HT-29 (cell line): ENCODE results near the gene ACKR1. TPM values are rescaled to one million over a fixed set of nuclear protein-coding genes. Genes with fewer than 3 reads are reported as not detected.

Source experiments
- DNase-seq: peaks from one replicate; pipeline ENCODE4 v3.0.0-alpha.2; 2015; ENCODE audit warnings: low spot score
- small RNA-seq: library from RNA; depleted of rRNA; stranded (forward); fragments of <200 nt; gene quantifications from one replicate; pipeline ENCODE3, GENCODE V24; 2014
- total RNA-seq: library from RNA; depleted of rRNA; stranded (reverse); fragments of >200 nt; shearing (Covaris generic); gene quantifications from 2 replicates; pipeline ENCODE4 v1.2.3, GENCODE V29; 2014; rRNA removed

ACKR1 gene
- total RNA-seq, 1 experiment from 2014 or later, result not detected

- no peak for DNase-seq
These were observed 14.3 kb downstream of the ACKR1 start for GRCh38 chr1:159218649-159219636.

GRCh38 chr1:159222075-159222865 is 17.6 kb downstream of the ACKR1 start:
- no peak for DNase-seq

DNA sequence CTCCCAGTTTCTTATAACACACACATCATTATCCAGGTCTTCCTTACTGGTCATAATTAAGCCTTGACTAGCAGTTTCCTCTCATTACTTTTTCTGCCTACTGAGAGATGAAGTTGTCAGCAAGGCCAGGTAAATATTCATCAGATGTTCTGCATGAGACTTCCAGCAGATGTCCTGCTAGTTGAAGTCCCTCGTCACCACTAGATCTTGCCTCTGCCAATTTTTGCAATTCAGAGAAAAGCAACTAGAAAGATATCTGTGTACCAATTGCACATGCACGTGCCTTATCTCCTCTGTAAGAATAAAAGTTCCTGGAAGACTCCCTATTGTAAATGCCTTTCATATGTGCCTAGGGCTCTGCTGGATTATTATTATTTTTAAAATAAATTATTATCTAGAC is 18.3 kb downstream of the ACKR1 start:
- no peak for DNase-seq

GRCh38 chr1:159228554-159228953 is 23.9 kb downstream of the ACKR1 start:
- DNase-seq, result no peak

GRCh38 chr1:159229260-159229885 is 24.7 kb downstream of the ACKR1 start:
- no peak for DNase-seq

GRCh38 chr1:159229896-159230295 is 25.2 kb downstream of the ACKR1 start:
- no peak for DNase-seq

DNA sequence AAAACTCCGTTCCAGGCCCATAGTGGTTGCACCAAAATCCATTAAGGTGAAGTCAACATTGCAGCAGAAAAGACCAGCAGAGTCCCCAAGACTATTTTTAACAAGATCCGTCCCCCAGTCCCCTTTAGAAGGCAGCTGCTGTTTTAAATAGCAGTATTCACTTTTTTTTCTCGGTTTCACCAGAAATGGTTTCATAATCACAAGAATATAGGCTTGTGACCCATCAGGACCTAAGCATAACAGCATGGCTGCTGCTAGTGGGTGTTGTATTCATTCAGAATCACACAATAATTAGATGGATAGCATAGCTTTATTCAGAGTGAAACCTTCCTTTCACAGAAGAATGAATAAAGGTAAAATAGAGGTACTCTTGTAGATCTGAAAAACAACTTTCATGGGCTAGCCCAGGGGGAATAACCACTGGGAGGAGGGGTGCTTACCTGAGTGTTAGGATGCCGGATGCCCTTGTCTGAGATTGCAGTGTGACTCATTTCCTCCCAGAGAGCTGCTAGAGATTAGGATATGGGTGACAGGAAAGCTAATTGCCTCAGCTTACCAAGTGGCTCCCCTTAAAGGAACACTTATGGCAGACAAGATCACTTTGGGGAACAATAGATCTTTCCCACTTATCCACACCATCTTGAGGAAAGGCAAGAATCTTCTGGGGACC is 35.0 kb downstream of the ACKR1 start:
- no peak for DNase-seq

DNA sequence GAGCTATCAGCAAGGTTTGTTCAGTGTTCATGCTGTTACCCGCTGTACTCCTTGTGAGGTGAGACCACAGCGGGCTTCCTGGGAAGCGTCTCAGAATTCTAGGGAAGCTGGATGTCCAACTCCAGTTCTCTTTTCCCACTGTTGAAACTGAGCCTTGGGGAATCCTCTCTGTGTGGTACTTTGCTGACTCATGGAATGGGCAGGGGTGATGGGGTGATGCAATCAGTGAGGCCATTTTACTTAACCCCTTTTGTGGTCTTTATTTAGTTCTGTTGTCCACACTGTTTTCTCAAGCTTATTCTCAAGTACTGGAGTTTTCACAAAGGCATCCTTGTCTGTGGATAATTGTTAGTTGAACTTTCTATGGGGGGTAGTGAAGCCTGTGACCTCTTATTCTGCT is 42.6 kb downstream of the ACKR1 start:
- DNase-seq, result no peak

DNA sequence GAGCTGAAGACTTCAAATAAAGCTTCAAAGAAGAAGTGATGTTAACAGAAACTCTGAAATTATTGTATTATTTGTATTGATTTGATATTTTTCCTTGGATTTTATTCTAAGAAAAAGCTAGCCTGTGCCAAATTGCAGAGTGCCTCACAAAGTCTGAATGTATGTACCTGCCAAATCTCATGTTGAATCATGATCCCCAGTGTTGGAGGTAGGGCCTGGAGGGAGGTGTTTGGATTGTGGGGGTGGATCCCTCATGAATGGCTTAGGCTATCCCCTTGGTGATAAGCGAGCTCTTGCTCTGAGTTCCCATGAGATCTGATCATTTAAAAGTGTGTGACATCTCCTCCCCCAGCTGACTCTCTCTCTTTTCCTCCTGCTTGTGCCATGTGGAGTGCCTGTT is 43.6 kb downstream of the ACKR1 start:
- DNase-seq, result no peak

GRCh38 chr1:159250638-159251216 is 46.1 kb downstream of the ACKR1 start:
- DNase-seq, result no peak

Small RNA genes lying within 50 kb of the gene (small RNA-seq; reads per million reads assigned to genes)
- not detected for gene RNA5SP60

Other genes starting within 250 kb of the ACKR1 start
- not detected in 2 replicates for gene IFI16, start 195.0 kb upstream of the ACKR1 start, total RNA-seq
- gene AIM2, start 128.1 kb upstream of the ACKR1 start, total RNA-seq, result not detected in 2 replicates
- not detected in 2 replicates for gene CADM3, start 33.3 kb upstream of the ACKR1 start, total RNA-seq
- not detected in 2 replicates for gene FCER1A, start 97.5 kb downstream of the ACKR1 start, total RNA-seq
- not detected in 2 replicates for gene OR10J4, start 227.3 kb downstream of the ACKR1 start, total RNA-seq
- gene OR10J1, start 234.8 kb downstream of the ACKR1 start, total RNA-seq, result not detected in 2 replicates